ENCODE measurements around the gene CLCN7.

- no peak for TF ChIP-seq CTCF (IDR thresholded peaks at IDR 0.05)
- TF ChIP-seq POLR2A (IDR thresholded peaks at IDR 0.05) = no peak
Observed at GRCh38 chr16:1414532-1415260, 60.1 kb downstream of the CLCN7 start, which contains the start of gene UNKL.

All from uterus (tissue), 2 donors.